ENCODE data around the gene FAH. TPM values are rescaled to one million over a fixed set of nuclear protein-coding genes. Genes with fewer than 3 reads are reported as not detected.

Gene FAH
- total and polyA plus RNA-seq, 9 of the 15 experiments (the other 6 are each of a cell fraction or from before 2014, with no cell fraction given) = 66.8 to 310 (median 103) TPM

DNA sequence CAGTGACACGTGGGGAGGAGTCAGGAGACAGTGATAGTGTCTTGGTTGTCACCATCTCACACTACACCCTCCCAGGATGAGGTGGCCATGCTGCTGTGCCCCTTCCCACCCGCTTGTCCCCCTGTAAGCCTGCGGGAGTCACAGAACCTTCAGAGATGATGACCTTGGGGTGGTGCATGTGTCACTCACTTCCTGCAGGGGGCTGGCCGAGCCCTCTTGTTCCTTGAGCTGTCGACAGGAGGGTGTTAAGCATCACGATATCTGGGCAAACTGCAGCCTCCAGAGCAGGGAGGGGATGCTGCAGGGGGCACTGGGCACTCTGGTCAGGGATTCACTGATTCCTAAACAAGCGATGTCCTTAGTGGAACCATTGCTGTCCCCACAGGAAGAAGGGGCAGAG lies 27.7 kb downstream of the FAH start:
- no peaks in the 10 kb centered on the region for H3K27me3 ChIP-seq (ENCODE audit: control insufficient read depth in 2 of 2, insufficient read depth in 2 of 2, low read length in 2 of 2)
- no peak for ATAC-seq
- FAIRE-seq = no peak
- ChIA-PET CTCF (ENCODE audit: low intra/inter-chr PET ratio) (no interaction called here), POLR2A (interaction anchor here (0.6 kb wide), 1 partner anchor 29 kb away, joined by 3 read pairs; no protein-coding TSS in a partner anchor)
- DNase-seq (ENCODE audit: extremely low read depth in 1 of 4, low spot score in 3 of 4) = no peak
- no peak overlapping the region for H3K4me3 ChIP-seq
- H2AFZ ChIP-seq (ENCODE audit: low read depth, low read length) = no peak overlapping the region
- intact Hi-C loops (cut with micrococcal nuclease) = no loop called here
- no peaks in the 10 kb centered on the region for H3K9me3 ChIP-seq (replicated peaks; ENCODE audit: control insufficient read depth, insufficient read depth, low read depth, low read length)
- no peaks in the 10 kb centered on the region for H4K20me1 ChIP-seq (replicated peaks; ENCODE audit: control insufficient read depth, insufficient read depth, low read length)
- H3K79me2 ChIP-seq (ENCODE audit: control insufficient read depth, insufficient read depth, low read length) = no peaks in the 10 kb centered on the region
- peaks cover 95% of the 10 kb centered on the region; the same call in 2 of the 3 replicates for H3K36me3 ChIP-seq (ENCODE audit: control insufficient read depth, insufficient read depth, low read length)
- peaks cover 0 to under 1% of the 10 kb centered on the region in 2 experiments; a peak in 1 of 5 replicates for H3K4me1 ChIP-seq (replicated peaks in 1 of 2; ENCODE audit: control insufficient read depth in 2 of 2, insufficient read depth in 2 of 2, low read length in 2 of 2)
- H3K27ac ChIP-seq (ENCODE audit: extremely low read depth, low read depth, low read length) = no peak overlapping the region
- in situ Hi-C loops (cut with MboI) = no loop called here
- H3K9ac ChIP-seq (ENCODE audit: insufficient read depth in 1 of 2, low read depth in 2 of 2, low read length in 2 of 2) = no peak overlapping the region
- BruUV-seq (replicated peaks) = no TSS peak
- no peak overlapping the region for H3K4me2 ChIP-seq (ENCODE audit: insufficient read depth, low read length)
- H3K9me1 ChIP-seq (ENCODE audit: control insufficient read depth, insufficient read depth, low read length) = no peaks in the 10 kb centered on the region
- WGBS (ENCODE audit: insufficient coverage, low coverage, missing lambda C conversion rate) = 83% methylated on average over 7 of the region's 7 CpGs
- TF ChIP-seq DDX20 (tag; IDR thresholded peaks at IDR 0.05; ENCODE audit: low read depth) (no peak), MAX (CRISPR knock-in tag; IDR thresholded peaks at IDR 0.05) (no peak), PTTG1 (tag; IDR thresholded peaks at IDR 0.05; ENCODE audit: low read depth) (no peak), HNRNPL (IDR thresholded peaks at IDR 0.05; ENCODE audit: low read depth, low read length) (no peak), POLR2AphosphoS5 (IDR thresholded peaks at IDR 0.05; ENCODE audit: control insufficient read depth, insufficient read depth, low read depth, low read length) (no peak), ZNF507 (tag; conservative IDR thresholded peaks at IDR 0.05) (no peak), IFI16 (CRISPR knock-in tag; IDR thresholded peaks at IDR 0.05) (no peak), NCOA4 (IDR thresholded peaks at IDR 0.05; ENCODE audit: partially characterized antibody) (no peak), GTF2A2 (tag; IDR thresholded peaks at IDR 0.05) (no peak), MXD1 (CRISPR knock-in tag; IDR thresholded peaks at IDR 0.05; ENCODE audit: borderline replicate concordance, poor library complexity, severe bottlenecking) (no peak), ATF7 (IDR thresholded peaks at IDR 0.05) (no peak), HEY1 (CRISPR knock-in tag; IDR thresholded peaks at IDR 0.05; ENCODE audit: borderline replicate concordance) (no peak), SMARCE1 (IDR thresholded peaks at IDR 0.05) (no peak), NFE2L1 (tag; IDR thresholded peaks at IDR 0.05; ENCODE audit: borderline replicate concordance, low read depth) (no peak), CHD2 (IDR thresholded peaks at IDR 0.05; ENCODE audit: low read depth, low read length) (no peak), ZNF407 (IDR thresholded peaks at IDR 0.05; ENCODE audit: low read depth) (no peak)

All from K562 (cell line).